Smooth muscle cell (in vitro differentiated cells): Measurements from ENCODE around the gene ARHGEF3. TPM values are rescaled to one million over a fixed set of nuclear protein-coding genes. Genes with fewer than 3 reads are reported as not detected.

Experiments used
- DNase-seq: peaks from one replicate; lab custom pipeline; 2025; ENCODE audit not compliant: unreplicated experiment; lab: John Stamatoyannopoulos, UW
- H2AFZ ChIP-seq: fragments of 200-600 bp; sonication (generic); 2 replicates; pipeline ENCODE4 v1.6.0; 2016; ENCODE audit warnings: antibody characterized with exemption, low read depth, mild to moderate bottlenecking
- H3F3A ChIP-seq: fragments of 200-600 bp; sonication (generic); 2 replicates; pipeline ENCODE4 v1.6.0; 2017; ENCODE audit warnings: antibody characterized with exemption, low read depth
- H3K27ac ChIP-seq: fragments of 200-600 bp; sonication (generic); 2 replicates; pipeline ENCODE4 v1.5.1; 2016; ENCODE audit warnings: low read depth, mild to moderate bottlenecking
- H3K27me3 ChIP-seq: fragments of 200-600 bp; sonication (generic); 2 replicates; pipeline ENCODE4 v1.6.1; 2016; ENCODE audit warnings: low read depth, mild to moderate bottlenecking
- H3K36me3 ChIP-seq: fragments of 200-600 bp; sonication (generic); 2 replicates; pipeline ENCODE4 v1.5.1; 2016; ENCODE audit warnings: low read depth
- H3K4me1 ChIP-seq: fragments of 200-600 bp; sonication (generic); 2 replicates; pipeline ENCODE4 v1.5.1; 2016; ENCODE audit warnings: low read depth
- H3K4me2 ChIP-seq: fragments of 200-600 bp; sonication (generic); 2 replicates; pipeline ENCODE4 v1.6.0; 2016; ENCODE audit warnings: mild to moderate bottlenecking
- H3K4me3 ChIP-seq: fragments of 200-600 bp; sonication (generic); 2 replicates; pipeline ENCODE4 v1.5.1; 2016; ENCODE audit warnings: mild to moderate bottlenecking
- H3K79me2 ChIP-seq: fragments of 200-600 bp; sonication (generic); 2 replicates; pipeline ENCODE4 v1.6.0; 2016; ENCODE audit warnings: low read depth, mild to moderate bottlenecking
- H3K9ac ChIP-seq: fragments of 200-600 bp; sonication (generic); 2 replicates; pipeline ENCODE4 v1.6.0; 2016; ENCODE audit warnings: low read depth
- H3K9me3 ChIP-seq: fragments of 200-600 bp; sonication (generic); replicated peaks from 2 replicates; pipeline ENCODE4 v1.5.1; 2016; ENCODE audit warnings: low read depth
- H4K20me1 ChIP-seq: fragments of 200-600 bp; sonication (generic); 2 replicates; pipeline ENCODE4 v1.6.0; 2016; ENCODE audit warnings: low read depth
- CTCF ChIP-seq: fragments of 200-600 bp; sonication (generic); IDR thresholded peaks from 2 replicates; pipeline ENCODE4 v1.5.1; 2017; ENCODE audit warnings: borderline replicate concordance, mild to moderate bottlenecking, antibody characterized with exemption; ENCODE audit not compliant: insufficient read depth, poor library complexity, severe bottlenecking
- polyA plus RNA-seq: library from polyadenylated mRNA; unstranded; fragments of >200 nt; fragmentation: Nextera tagmentation; extraction: Ambion mirVana; gene quantifications from 2 replicates; pipeline ENCODE4 v1.2.1, GENCODE V29; 2016
- total RNA-seq: library from RNA; depleted of rRNA; stranded (reverse); fragments of >200 nt; gene quantifications from 2 replicates; pipeline ENCODE4 v1.2.3, GENCODE V29; 2014

The ARHGEF3 gene
- total and polyA plus RNA-seq, 2 experiments from 2014 or later = 131 to 137 TPM

GRCh38 chr3:56680054-56680580, 121.6 kb downstream of the ARHGEF3 start:
- Histone ChIP-seq H3F3A (peaks cover 3% of the 10 kb centered on the region), H3K4me2 (peak overlapping the region; percentile 91), H3K4me3 (peak overlapping the region; percentile 70), H3K27ac (no peak overlapping the region), H3K27me3 (no peaks in the 10 kb centered on the region), H4K20me1 (peaks cover 14% of the 10 kb centered on the region), H3K9ac (no peak overlapping the region), H3K9me3 (no peaks in the 10 kb centered on the region), H3K79me2 (peaks cover 47% of the 10 kb centered on the region), H3K4me1 (peaks cover 22% of the 10 kb centered on the region), H2AFZ (no peak overlapping the region), H3K36me3 (no peaks in the 10 kb centered on the region)
- DNase-seq = no peak
- TF ChIP-seq CTCF = no peak

Other genes starting within 250 kb of the ARHGEF3 start
- gene CCDC66, start 244.8 kb downstream of the ARHGEF3 start, total RNA-seq = 24.3 and 26.1 TPM in 2 replicates
- 9.3 and 13.6 TPM in 2 replicates for gene CCDC66, start 244.8 kb downstream of the ARHGEF3 start, polyA plus RNA-seq
- 76.8 and 91.7 TPM in 2 replicates for gene TASOR, start 118.7 kb downstream of the ARHGEF3 start, total RNA-seq
- 13.1 and 17.9 TPM in 2 replicates for gene TASOR, start 118.7 kb downstream of the ARHGEF3 start, polyA plus RNA-seq